Effector memory CD8-positive, alpha-beta T cell (primary cell): ENCODE measurements around the gene GUCA1A.
"Not testable (repeated sequence)": the region's sequence is repeated elsewhere in the genome, so short reads cannot be mapped to it uniquely, and the experiment has no call there.

Source experiments
- ATAC-seq: fragments of 150-1000 bp; cut with Tn5 transposase; replicated peaks from 2 replicates; pipeline ENCODE4 v1.10.0; 2021; ENCODE audit warnings: mild to moderate bottlenecking, moderate library complexity
- DNase-seq, 3 experiments: peaks; one replicate each; pipeline ENCODE4 v3.0.0; 2021
- H3K27ac Mint-ChIP-seq, 2 donors: one replicate each; pipeline ENCODE4 v1.8.0; 2022; ENCODE audit warnings: mild to moderate bottlenecking in 2 of 2, mixed read lengths in 2 of 2, moderate library complexity in 2 of 2
- H3K27me3 Mint-ChIP-seq, 2 donors: one replicate each; pipeline ENCODE4 v1.8.0; 2022; ENCODE audit warnings: mixed read lengths in 2 of 2
- H3K36me3 Mint-ChIP-seq: one replicate; pipeline ENCODE4 v1.8.0; 2022; ENCODE audit warnings: mild to moderate bottlenecking, moderate library complexity, mixed read lengths; ENCODE audit not compliant: insufficient read depth
- H3K4me1 Mint-ChIP-seq, 2 donors: one replicate each; pipeline ENCODE4 v1.8.0; 2022; ENCODE audit warnings: low read depth in 2 of 2, mixed read lengths in 2 of 2
- H3K4me3 Mint-ChIP-seq, 2 donors: one replicate each; pipeline ENCODE4 v1.8.0; 2022; ENCODE audit warnings: mild to moderate bottlenecking in 2 of 2, mixed read lengths in 2 of 2, moderate library complexity in 2 of 2
- H3K9me3 Mint-ChIP-seq, 2 donors: one replicate each; pipeline ENCODE4 v1.8.0; 2022; ENCODE audit warnings: mixed read lengths in 2 of 2

The GUCA1A gene

DNA sequence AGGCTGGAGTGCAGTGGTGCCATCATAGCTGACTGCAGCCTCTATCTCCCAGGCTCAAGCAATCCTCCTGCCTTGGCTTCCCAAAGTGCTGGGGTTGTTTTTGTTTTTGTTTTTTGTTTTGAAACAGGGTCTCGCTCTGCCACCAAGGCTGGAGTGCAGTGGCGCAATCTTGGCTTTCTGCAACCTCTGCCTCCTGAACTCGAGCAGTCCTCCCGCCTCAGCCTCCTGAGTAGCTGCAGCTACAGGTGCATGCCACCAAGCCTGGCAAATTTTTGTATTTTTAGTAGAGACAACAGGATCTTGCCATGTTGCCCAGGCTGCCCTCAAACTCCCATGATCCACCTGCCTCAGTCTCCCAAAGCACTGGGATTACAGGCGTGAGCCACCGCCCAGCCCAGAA is 35.0 kb upstream of the GUCA1A start:
- Mint-ChIP-seq H3K27ac (no peak overlapping the region), H3K4me1 (peaks cover 0 to 2% of the 10 kb centered on the region in 2 donors), H3K27me3 (peaks cover 7 to 31% of the 10 kb centered on the region in 2 donors), H3K9me3 (no peaks in the 10 kb centered on the region), H3K36me3 (no peaks in the 10 kb centered on the region), H3K4me3 (no peak overlapping the region)
- ATAC-seq (no peak), DNase-seq (no peak)

DNA sequence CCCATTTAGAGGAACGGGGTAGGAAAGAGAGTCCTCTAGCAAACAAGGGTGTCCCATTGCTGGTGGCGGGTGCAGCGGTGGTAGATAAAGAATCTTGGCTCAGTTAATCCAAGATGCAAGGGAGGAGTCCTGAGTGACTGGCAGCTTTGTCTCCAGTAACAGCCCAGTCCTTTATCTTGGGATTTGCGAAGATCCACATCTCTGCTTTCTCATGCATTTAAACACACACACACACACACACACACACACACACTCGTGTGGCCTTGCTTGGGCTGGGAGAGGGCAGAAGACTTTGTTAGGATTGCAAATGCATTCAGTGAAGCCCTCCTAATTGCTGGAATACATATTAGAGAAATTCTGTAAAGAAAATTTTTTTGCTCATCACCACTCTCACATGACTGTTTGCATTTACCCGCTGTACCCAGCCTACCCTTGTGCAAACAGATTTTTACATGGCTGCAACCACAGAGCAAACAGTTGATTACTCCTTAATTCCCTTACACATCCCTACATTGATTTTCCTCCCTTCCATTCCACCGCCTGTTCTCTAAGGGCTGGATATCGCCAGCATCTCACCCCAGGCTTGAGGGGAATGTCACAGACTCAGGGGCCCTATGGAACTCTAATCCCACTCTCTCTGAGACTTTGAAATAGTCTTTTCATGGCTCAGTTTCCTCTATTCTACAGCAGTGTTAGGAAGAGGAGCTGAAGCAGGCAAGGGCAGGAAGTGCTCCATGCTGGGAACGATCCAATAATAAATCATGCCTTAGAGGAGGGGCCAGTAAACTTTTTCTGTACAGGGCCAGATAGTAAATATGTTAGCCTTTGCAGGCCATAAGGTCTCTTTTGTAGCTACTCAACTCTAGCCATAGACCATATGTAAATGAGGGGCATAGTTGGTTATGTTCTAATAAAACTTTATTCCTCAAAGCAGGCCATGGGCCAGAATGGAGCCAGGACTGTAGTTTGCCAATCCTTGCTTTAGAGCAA is 34.2 kb upstream of the GUCA1A start:
- Mint-ChIP-seq H3K4me3 (no peak overlapping the region), H3K27me3 (peaks cover 15 to 38% of the 10 kb centered on the region in 2 donors), H3K4me1 (peaks cover 0 to 2% of the 10 kb centered on the region in 2 donors), H3K9me3 (no peaks in the 10 kb centered on the region), H3K36me3 (no peaks in the 10 kb centered on the region), H3K27ac (no peak overlapping the region)
- no peak for ATAC-seq
- no peak for DNase-seq

DNA sequence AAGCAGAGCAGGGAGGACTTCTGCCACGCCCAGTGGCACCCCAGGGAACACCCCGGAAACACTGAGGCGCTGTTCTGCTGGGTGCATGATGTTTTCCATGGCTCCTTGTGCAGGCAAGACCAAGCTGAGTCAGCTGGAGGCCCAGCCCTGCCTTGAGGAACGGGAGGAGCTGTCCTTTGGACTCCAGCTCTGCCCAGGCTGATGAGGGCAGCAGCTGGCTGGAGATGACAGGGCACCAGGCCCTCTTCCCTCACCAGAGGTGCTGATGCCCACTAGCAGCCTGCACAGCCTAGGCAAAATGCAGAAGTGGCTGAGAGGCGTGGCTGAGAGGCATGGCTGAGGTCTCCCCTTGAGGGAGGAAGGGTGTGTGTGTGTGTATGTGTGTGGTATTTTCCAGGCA is 33.1 kb upstream of the GUCA1A start:
- Mint-ChIP-seq H3K4me1 (peaks cover 0 to 2% of the 10 kb centered on the region in 2 donors), H3K9me3 (no peaks in the 10 kb centered on the region), H3K27me3 (peaks cover 17 to 44% of the 10 kb centered on the region in 2 donors), H3K36me3 (no peaks in the 10 kb centered on the region), H3K4me3 (no peak overlapping the region), H3K27ac (no peak overlapping the region)
- ATAC-seq (no peak), DNase-seq (no peak)

DNA sequence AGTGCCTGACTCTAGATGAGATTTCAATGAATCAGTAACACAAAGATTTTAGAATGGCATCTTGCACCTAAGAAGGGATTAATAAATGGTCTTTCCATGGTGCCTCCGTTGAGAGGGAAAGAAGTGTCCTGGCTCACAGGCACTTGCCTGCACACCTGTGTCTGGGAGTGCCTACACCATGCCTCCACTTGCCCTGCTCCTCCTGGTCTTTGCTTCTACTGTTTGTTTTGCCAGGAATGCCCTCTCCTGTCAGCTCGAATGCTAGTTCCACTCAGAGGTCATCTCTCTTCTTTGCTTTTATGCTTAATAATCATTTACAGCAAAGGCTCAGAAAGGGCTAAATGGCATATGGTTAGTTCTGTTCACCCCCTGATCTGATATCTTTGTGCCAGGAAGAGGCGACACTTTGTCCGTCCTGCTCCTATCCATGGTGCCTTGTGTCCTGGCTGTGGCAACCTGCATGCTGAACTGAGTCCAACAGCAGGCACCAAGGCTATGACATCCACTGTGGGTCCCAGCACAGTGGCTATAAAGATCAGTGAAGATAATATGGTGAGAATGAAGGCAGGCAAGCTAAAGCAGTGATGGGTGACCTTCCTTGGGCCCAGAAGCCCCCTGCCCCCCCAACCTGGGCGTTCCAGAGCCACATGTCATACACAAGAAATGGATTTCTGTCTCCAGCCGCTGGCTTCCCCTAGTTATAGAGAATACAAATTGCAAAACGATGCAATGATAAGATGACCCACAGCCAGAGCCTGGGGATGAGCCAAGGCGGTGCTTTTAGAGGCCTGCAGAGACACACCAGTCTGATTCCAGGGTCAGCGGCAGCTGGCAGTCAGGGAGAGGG is 32.2 kb upstream of the GUCA1A start:
- no peak for DNase-seq
- Mint-ChIP-seq H3K27ac (no peak overlapping the region), H3K9me3 (no peaks in the 10 kb centered on the region), H3K4me1 (peaks cover 0 to 2% of the 10 kb centered on the region in 2 donors), H3K36me3 (no peaks in the 10 kb centered on the region), H3K27me3 (peaks cover 24 to 53% of the 10 kb centered on the region in 2 donors), H3K4me3 (peak overlapping the region in 1 of 2 donors; percentile 27)
- ATAC-seq = no peak

DNA sequence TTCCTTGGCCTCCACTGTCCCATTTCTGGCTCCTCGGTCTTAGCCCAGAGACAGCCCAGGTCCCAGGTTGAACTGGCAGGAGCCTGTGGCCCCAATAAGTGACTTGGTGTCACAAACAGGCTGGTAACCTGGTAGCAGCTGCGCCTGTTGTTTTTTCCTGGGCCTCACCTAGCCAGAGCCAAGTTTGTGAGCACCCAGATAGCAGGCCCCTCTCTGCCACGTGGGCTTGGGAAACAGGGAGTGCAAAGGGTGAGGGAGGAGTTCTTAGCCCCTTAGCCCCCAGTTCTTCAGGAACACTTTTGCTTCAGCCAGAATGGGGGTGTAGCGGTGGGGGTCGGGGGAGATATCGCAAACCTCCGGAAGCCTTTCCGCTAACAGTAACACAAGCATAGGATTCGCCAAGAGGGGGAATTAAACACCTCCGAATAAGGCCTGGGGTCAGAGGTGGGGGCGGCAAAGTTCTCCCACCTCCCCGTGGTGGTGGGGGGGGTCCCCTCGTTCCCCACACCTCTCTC is 31.5 kb upstream of the GUCA1A start:
- ATAC-seq = no peak
- Mint-ChIP-seq H3K4me1 (peaks cover 0 to 2% of the 10 kb centered on the region in 2 donors), H3K27ac (no peak overlapping the region), H3K9me3 (no peaks in the 10 kb centered on the region), H3K4me3 (peak overlapping the region in 1 of 2 donors; percentile 27), H3K27me3 (peaks cover 24 to 56% of the 10 kb centered on the region in 2 donors), H3K36me3 (no peaks in the 10 kb centered on the region)
- DNase-seq = no peak

DNA sequence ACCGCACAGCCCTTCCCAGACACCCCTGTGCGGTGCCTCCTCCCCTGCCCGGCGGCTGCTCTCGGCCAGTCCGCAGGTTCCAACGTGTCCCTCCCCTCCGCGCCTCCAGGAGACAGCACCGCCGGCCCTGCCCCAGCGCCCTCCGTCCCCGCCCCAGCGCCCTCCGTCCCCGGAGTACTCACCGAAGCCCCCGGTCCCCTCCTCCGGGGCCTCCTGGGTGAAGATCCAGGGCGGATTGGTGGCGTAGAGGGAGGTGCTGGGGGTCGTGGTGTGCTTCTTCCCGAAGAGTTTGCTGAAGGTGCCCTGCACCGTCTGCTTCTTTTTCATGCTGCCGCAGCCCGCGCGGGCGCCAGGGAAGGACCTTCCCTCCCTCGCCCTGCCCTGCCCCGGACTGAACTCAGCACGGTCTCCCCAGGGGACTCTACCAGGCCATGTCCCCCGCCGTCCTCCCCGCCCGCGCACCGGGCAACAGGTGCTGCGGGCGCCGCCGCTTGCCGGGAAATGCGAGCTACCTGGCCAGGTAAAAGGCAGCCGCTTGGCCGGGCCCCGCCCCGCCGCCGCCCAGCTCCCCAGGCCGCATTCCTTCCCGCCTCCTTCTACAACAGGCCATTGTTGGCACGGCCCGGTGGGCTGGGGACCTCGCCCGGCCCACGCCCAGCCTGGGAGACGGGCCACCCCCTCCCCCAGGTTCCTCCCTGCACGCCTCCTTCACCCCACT is 30.9 kb upstream of the GUCA1A start, which contains the start of gene C6orf132:
C6orf132 (minus strand) TSS at position 503 of the 718 bp plus-strand sequence; CDS start at position 327, 176 bp downstream.
- Mint-ChIP-seq H3K27me3 (peaks cover 24 to 56% of the 10 kb centered on the region in 2 donors), H3K9me3 (no peaks in the 10 kb centered on the region), H3K27ac (no peak within 1 kb of the TSS), H3K4me3 (peak within 1 kb of the TSS in 1 of 2 donors; percentile 56), H3K36me3 (no peaks in the 10 kb centered on the region), H3K4me1 (peaks cover 0 to 2% of the 10 kb centered on the region in 2 donors)
- no peak for DNase-seq
- ATAC-seq = peak; percentile 35

DNA sequence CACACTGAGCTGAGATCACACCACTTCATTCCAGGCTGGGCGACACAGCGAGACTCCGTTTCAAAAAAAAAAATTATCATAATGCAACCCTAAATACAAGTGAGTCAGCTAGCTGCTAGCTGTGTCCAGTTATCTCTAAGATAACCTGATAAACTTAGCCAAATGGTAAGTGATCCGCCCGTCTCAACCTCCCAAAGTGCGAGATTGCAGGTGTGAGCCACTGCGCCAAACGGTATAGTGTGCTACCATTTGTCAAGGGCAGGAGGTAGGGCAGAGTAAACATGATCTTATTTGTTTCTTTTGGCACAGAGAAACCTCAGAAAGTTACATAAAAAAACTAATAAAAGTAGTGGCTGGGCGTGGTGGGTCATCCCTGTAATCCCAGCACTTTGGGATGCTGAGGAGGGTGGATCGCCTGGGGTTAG is 26.0 kb upstream of the GUCA1A start:
- Mint-ChIP-seq H3K27me3 (peaks cover 24 to 48% of the 10 kb centered on the region in 2 donors), H3K9me3 (no peaks in the 10 kb centered on the region), H3K4me1 (peaks cover 0 to 2% of the 10 kb centered on the region in 2 donors), H3K36me3 (no peaks in the 10 kb centered on the region), H3K27ac (no peak overlapping the region), H3K4me3 (no peak overlapping the region)
- DNase-seq = no peak
- ATAC-seq = no peak

DNA sequence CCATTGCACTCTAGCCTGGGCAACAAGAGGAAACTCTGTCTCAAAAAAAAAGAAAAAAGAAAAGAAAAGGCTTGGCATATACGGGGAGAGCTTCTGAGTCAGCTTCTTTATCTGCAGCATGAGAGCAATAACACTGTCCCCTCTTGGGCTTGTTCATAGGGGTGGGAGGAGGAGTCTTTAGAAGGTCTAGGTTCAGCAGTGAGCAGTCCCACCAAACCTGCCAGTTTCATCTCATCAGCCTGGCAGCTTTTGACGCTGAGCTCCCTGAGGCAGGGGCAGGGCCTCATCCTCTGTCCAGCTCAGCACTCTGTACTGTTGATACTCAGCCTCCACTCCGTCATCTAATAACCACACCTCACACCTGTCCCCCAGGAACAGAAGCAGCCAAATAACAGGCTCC is 25.1 kb upstream of the GUCA1A start:
- ATAC-seq (no peak), DNase-seq (no peak)
- H3K27me3 Mint-ChIP-seq = peaks cover 17 to 40% of the 10 kb centered on the region in 2 donors
- H3K9me3 Mint-ChIP-seq = no peaks in the 10 kb centered on the region
- no peak overlapping the region for H3K27ac Mint-ChIP-seq
- no peaks in the 10 kb centered on the region for H3K4me1 Mint-ChIP-seq
- H3K4me3 Mint-ChIP-seq = no peak overlapping the region
- no peaks in the 10 kb centered on the region for H3K36me3 Mint-ChIP-seq

DNA sequence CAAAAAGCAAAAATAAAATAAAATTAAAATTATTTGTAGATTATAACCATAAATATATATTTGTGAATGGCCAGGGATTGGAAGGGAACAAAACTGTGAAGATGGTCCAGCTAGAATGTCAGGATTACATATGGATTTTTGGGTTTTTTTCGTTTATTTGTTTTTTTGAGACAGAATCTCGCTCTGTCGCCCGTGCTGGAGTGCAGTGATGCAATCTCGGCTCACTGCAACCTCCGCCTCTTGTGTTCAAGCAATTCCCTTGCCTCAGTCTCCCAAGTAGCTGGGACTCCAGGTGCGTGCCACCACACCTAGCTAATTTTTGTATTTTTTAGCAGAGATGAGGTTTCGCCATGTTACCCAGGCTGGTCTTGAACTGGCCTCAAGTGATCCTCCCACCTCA is 22.9 kb upstream of the GUCA1A start:
- ATAC-seq (no peak), DNase-seq (no peak)
- H3K4me3 Mint-ChIP-seq = no peak overlapping the region
- no peaks in the 10 kb centered on the region for H3K36me3 Mint-ChIP-seq
- no peaks in the 10 kb centered on the region for H3K9me3 Mint-ChIP-seq
- H3K4me1 Mint-ChIP-seq = no peaks in the 10 kb centered on the region
- H3K27me3 Mint-ChIP-seq = peaks cover 5 to 31% of the 10 kb centered on the region in 2 donors
- H3K27ac Mint-ChIP-seq = no peak overlapping the region

DNA sequence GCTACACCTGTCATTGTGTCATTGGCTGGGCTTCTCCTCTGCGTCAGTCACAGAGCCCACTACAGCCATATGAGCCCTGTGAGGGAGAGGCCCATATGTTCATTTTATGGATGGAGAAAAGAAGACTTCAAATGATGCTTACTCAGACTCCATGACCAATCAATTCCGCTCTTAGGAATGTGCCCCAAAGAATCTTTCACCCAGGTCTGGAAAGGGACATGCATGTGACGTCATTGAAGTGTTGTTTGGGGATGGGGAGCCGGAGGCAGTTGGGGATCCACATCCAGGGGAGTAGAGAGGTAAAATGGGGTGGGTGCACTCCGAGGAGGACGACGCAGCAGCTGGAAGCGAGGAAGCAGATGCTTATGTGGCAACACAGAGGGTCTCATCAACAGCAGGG is 21.1 kb upstream of the GUCA1A start:
- peaks cover 0 to 21% of the 10 kb centered on the region in 2 donors for H3K27me3 Mint-ChIP-seq

DNA sequence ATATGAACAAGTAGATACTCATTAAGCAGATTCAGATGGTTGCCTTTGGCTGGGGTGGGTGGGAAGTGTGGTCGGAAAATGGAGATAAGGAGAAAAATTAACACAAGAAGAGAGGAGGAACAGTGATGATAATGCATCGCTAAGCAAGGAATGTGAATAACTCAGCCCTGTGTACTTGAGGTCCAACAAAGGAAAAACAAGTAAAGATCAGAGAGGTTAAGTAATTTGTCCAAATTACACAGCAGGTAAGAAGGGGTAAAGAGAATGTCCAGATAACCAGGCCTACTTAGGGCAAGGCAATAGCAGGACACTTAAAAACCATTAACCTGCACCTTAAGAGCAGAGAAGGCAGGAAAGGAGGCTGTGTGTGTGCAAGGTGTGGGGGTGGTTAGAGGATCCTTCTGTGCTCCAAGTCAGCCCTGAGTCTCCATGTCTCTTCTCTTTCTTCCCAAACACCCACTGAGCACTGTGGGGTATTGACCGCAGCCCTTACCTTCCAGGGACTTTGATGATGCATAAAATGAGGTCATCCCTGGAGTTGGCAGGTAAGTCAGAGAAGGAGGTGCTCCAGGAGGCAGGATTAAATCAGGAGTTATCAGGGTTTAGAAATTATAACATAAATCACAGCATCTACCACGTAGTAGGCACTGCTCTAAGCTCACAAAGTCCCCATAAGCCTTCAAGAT is 20.5 kb upstream of the GUCA1A start:
- H3K4me1 Mint-ChIP-seq, DNase-seq, H3K27ac Mint-ChIP-seq, H3K4me3 Mint-ChIP-seq, H3K36me3 Mint-ChIP-seq, ATAC-seq, H3K9me3 Mint-ChIP-seq: not testable (repeated sequence)
- H3K27me3 Mint-ChIP-seq = peaks cover 0 to 21% of the 10 kb centered on the region in 2 donors

More for the DNA sequence above, 21.1 kb upstream of the GUCA1A start:
- Mint-ChIP-seq H3K4me3 (no peak overlapping the region), H3K9me3 (no peaks in the 10 kb centered on the region), H3K36me3 (no peaks in the 10 kb centered on the region), H3K27ac (no peak overlapping the region), H3K4me1 (no peaks in the 10 kb centered on the region)
- DNase-seq (no peak), ATAC-seq (no peak)

DNA sequence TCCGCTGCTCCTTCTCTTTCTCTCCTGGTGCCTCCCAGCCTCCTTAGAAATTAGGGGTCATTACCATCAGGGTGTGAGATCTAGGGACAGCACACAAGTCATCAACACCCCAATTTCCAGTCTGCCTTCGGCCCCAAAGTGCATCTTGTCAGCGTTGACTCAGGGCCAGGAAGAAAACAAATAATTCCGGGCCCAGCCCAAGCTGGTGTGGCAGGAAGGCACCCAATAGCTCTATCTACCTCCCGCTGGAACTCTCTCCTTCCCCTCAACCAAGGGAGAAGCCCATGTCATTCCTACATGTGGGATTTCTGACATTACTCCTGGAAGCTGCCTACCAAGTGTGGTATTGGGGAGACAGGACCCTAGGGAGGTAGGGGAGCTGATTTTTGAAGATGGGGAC is 19.2 kb upstream of the GUCA1A start:
- no peak for ATAC-seq
- Mint-ChIP-seq H3K9me3 (no peaks in the 10 kb centered on the region), H3K27ac (no peak overlapping the region)

More for the DNA sequence above, 19.2 kb upstream of the GUCA1A start:
- H3K4me3 Mint-ChIP-seq = no peak overlapping the region
- no peaks in the 10 kb centered on the region for H3K4me1 Mint-ChIP-seq
- H3K36me3 Mint-ChIP-seq = no peaks in the 10 kb centered on the region
- DNase-seq = no peak
- peaks cover 0 to 14% of the 10 kb centered on the region in 2 donors for H3K27me3 Mint-ChIP-seq
